CD4-positive, alpha-beta T cell treated with Interferon alpha-2 for 1 hour (primary cell): ENCODE data around the gene TMEM220.

Experiments
- DNase-seq, 2 donors: peaks; one replicate each; pipeline ENCODE4 v3.0.0-alpha.2; 2020 to 2022

The TMEM220 gene

GRCh38 chr17:10729334-10730193 lies at the start of gene TMEM220:
Gene TMEM220, minus strand, starts transcription at chr17:10730023. Its CDS starts 172 bp downstream, at chr17:10729851.
- DNase-seq, result peak; percentile 24 to 33

- DNase-seq, result no peak
Measured at GRCh38 chr17:10779609-10780008, 49.8 kb upstream of the TMEM220 start.

GRCh38 chr17:10777890-10778289 lies 48.1 kb upstream of the TMEM220 start:
- DNase-seq, result no peak

- DNase-seq, result no peak
Measured at GRCh38 chr17:10777131-10777807, 47.4 kb upstream of the TMEM220 start.

- DNase-seq, result no peak
Measured at GRCh38 chr17:10776381-10776780, 46.6 kb upstream of the TMEM220 start.

GRCh38 chr17:10775740-10776356 lies 46.0 kb upstream of the TMEM220 start:
- no peak for DNase-seq

- no peak for DNase-seq
Measured at GRCh38 chr17:10775058-10775457, 45.2 kb upstream of the TMEM220 start.

GRCh38 chr17:10773391-10773790 lies 43.6 kb upstream of the TMEM220 start:
- no peak for DNase-seq

- DNase-seq, result peak; percentile 13 to 14
Measured at GRCh38 chr17:10772425-10773380, 42.9 kb upstream of the TMEM220 start.

GRCh38 chr17:10771148-10771547 lies 41.3 kb upstream of the TMEM220 start:
- no peak for DNase-seq

- no peak for DNase-seq
Measured at GRCh38 chr17:10769840-10770239, 40.0 kb upstream of the TMEM220 start.

- no peak for DNase-seq
Measured at GRCh38 chr17:10768750-10769251, 39.0 kb upstream of the TMEM220 start.

GRCh38 chr17:10767232-10767631 lies 37.4 kb upstream of the TMEM220 start:
- DNase-seq, result no peak

GRCh38 chr17:10762037-10762436 lies 32.2 kb upstream of the TMEM220 start:
- DNase-seq, result no peak

GRCh38 chr17:10761281-10761680 lies 31.5 kb upstream of the TMEM220 start:
- no peak for DNase-seq

GRCh38 chr17:10758062-10758461 lies 28.2 kb upstream of the TMEM220 start:
- no peak for DNase-seq

- DNase-seq, result no peak
Measured at GRCh38 chr17:10757647-10758046, 27.8 kb upstream of the TMEM220 start.

- no peak for DNase-seq
Measured at GRCh38 chr17:10757067-10757466, 27.2 kb upstream of the TMEM220 start.

- no peak for DNase-seq
Measured at GRCh38 chr17:10756619-10757018, 26.8 kb upstream of the TMEM220 start.

- DNase-seq, result no peak
Measured at GRCh38 chr17:10756185-10756584, 26.4 kb upstream of the TMEM220 start.

- no peak for DNase-seq
Measured at GRCh38 chr17:10755592-10756127, 25.8 kb upstream of the TMEM220 start.
